ENCODE data around the gene TP53RK.

- TF ChIP-seq CTCF (IDR thresholded peaks at IDR 0.05), result no peak
- TF ChIP-seq POLR2A (IDR thresholded peaks at IDR 0.05), result no peak
- TF ChIP-seq EP300 (IDR thresholded peaks at IDR 0.05), result no peak
- TF ChIP-seq POLR2AphosphoS5 (IDR thresholded peaks at IDR 0.05), result no peak
These were observed 11.6 kb downstream of the TP53RK start for GRCh38 chr20:46677608-46678007.

All from upper lobe of left lung (tissue), 4 donors.